Upper lobe of left lung (tissue), 6 donors: ENCODE measurements around the gene SLIT1. TPM values are rescaled to one million over a fixed set of nuclear protein-coding genes. Genes with fewer than 3 reads are reported as not detected.

Source experiments
- ATAC-seq, 2 donors: fragments of 200-7000 bp; cut with Tn5 transposase; one replicate each; pipeline ENCODE4 v1.9.1; 2022; ENCODE audit warnings: mild to moderate bottlenecking in 2 of 2, moderate library complexity in 2 of 2; ENCODE audit not compliant: low FRiP score in 2 of 2
- DNase-seq, 2 donors: peaks; one replicate each; pipeline ENCODE4 v3.0.0-alpha.2; 2019 to 2020
- H3K27ac ChIP-seq, 4 donors: fragments of 200-600 bp; sonication (generic); one replicate each; pipeline ENCODE4 v1.5.1; 2016 to 2019
- H3K27me3 ChIP-seq, 4 donors: fragments of 200-600 bp; sonication (generic); one replicate each; pipeline ENCODE4 v1.5.1; 2017 to 2019
- H3K36me3 ChIP-seq, 4 donors: fragments of 200-600 bp; sonication (generic); one replicate each; pipeline ENCODE4 v1.5.1; 2016 to 2019
- H3K4me1 ChIP-seq, 4 donors: fragments of 200-600 bp; sonication (generic); one replicate each; pipeline ENCODE4 v1.5.1; 2018 to 2019
- H3K4me3 ChIP-seq, 4 donors: fragments of 200-600 bp; sonication (generic); one replicate each; pipeline ENCODE4 v1.5.1; 2017 to 2019; ENCODE audit warnings: mild to moderate bottlenecking in 2 of 4, moderate library complexity in 1 of 4
- H3K9me3 ChIP-seq, 4 donors: fragments of 200-600 bp; sonication (generic); one replicate each; pipeline ENCODE4 v1.5.1; 2018 to 2019
- CTCF ChIP-seq, 6 experiments: fragments of 450-650 bp in 4 of 6; fragments of 200-600 bp in 2 of 6; sonication (generic) in 2 of 6; IDR thresholded peaks; one replicate each; pipeline ENCODE4 v1.5.1; 2016 to 2019; ENCODE audit warnings: antibody characterized with exemption in 6 of 6
- EP300 ChIP-seq, 4 donors: sonication (generic); formaldehyde crosslinking; IDR thresholded peaks; one replicate each; pipeline ENCODE4 v1.5.1; 2017; ENCODE audit warnings: antibody characterized with exemption in 4 of 4, control low read depth in 2 of 4
- POLR2A ChIP-seq, 4 donors: fragments of 450-650 bp; IDR thresholded peaks; one replicate each; pipeline ENCODE4 v1.5.1; 2016 to 2017; ENCODE audit warnings: antibody characterized with exemption in 4 of 4, mild to moderate bottlenecking in 2 of 4
- POLR2AphosphoS5 ChIP-seq, 2 donors: sonication (generic); formaldehyde crosslinking; IDR thresholded peaks; one replicate each; pipeline ENCODE4 v1.5.1; 2017; ENCODE audit warnings: antibody characterized with exemption in 2 of 2
- WGBS, 2 donors: methylation state at CpG; one replicate each; pipeline ENCODE4 v1.1.5; 2017 to 2018; 5-methylcytosine and 5-hydroxymethylcytosine counted together
- total RNA-seq, 6 donors: library from RNA; depleted of rRNA in 4 of 6; stranded (reverse); fragments of >200 nt in 4 of 6; gene quantifications; one replicate each; pipeline versions ENCODE4 v1.1.0 to v1.2.1, GENCODE V29; 2016 to 2021
- donor health status: DM: no; HTN: no; CAD: no; lungs with moderate emphysema.
- donor health status: DM: no; HTN: yes; CAD: no; lungs with severe emphysema.

The SLIT1 gene
- total RNA-seq, 6 donors from 2014 or later: 0.30 to 1.6 (median 0.54) TPM; not detected in 1

- no peak overlapping the region for H3K4me3 ChIP-seq
- no peaks in the 10 kb centered on the region for H3K36me3 ChIP-seq
- no peak for ATAC-seq
- no peaks in the 10 kb centered on the region for H3K4me1 ChIP-seq
- no peaks in the 10 kb centered on the region for H3K9me3 ChIP-seq
- 86 to 91% methylated on average over 7 of the region's 7 CpGs for WGBS, 2 donors
- TF ChIP-seq POLR2AphosphoS5 (IDR thresholded peaks at IDR 0.05) (no peak), POLR2A (IDR thresholded peaks at IDR 0.05) (no peak), EP300 (IDR thresholded peaks at IDR 0.05) (no peak), CTCF (IDR thresholded peaks at IDR 0.05) (no peak)
- H3K27ac ChIP-seq: no peak overlapping the region
- no peak for DNase-seq
- H3K27me3 ChIP-seq: no peaks in the 10 kb centered on the region
Observed at GRCh38 chr10:97105303-97105702, 80.5 kb downstream of the SLIT1 start.

- H3K4me1 ChIP-seq: no peaks in the 10 kb centered on the region
- ATAC-seq (no peak), DNase-seq (no peak)
- no peak overlapping the region for H3K27ac ChIP-seq
- TF ChIP-seq POLR2A (IDR thresholded peaks at IDR 0.05): no peak
- TF ChIP-seq POLR2AphosphoS5 (IDR thresholded peaks at IDR 0.05): no peak
- TF ChIP-seq CTCF (IDR thresholded peaks at IDR 0.05): no peak
- TF ChIP-seq EP300 (IDR thresholded peaks at IDR 0.05): no peak
- 77 to 82% methylated on average over 14 of the region's 14 CpGs for WGBS, 2 donors
- H3K36me3 ChIP-seq: no peaks in the 10 kb centered on the region
- H3K4me3 ChIP-seq: no peak overlapping the region
- H3K9me3 ChIP-seq: no peaks in the 10 kb centered on the region
- H3K27me3 ChIP-seq: no peaks in the 10 kb centered on the region
Observed at GRCh38 chr10:97103316-97104080, 82.3 kb downstream of the SLIT1 start.

GRCh38 chr10:97102441-97102840 lies 83.3 kb downstream of the SLIT1 start:
- TF ChIP-seq POLR2A (IDR thresholded peaks at IDR 0.05) (no peak), POLR2AphosphoS5 (IDR thresholded peaks at IDR 0.05) (no peak), CTCF (IDR thresholded peaks at IDR 0.05) (no peak), EP300 (IDR thresholded peaks at IDR 0.05) (no peak)

GRCh38 chr10:97101166-97101940 lies 84.4 kb downstream of the SLIT1 start:
- H3K27me3 ChIP-seq: no peaks in the 10 kb centered on the region
- DNase-seq (no peak), ATAC-seq (no peak)
- H3K27ac ChIP-seq: no peak overlapping the region
- H3K4me3 ChIP-seq: no peak overlapping the region
- H3K4me1 ChIP-seq: peaks cover 0 to 2% (median 0%) of the 10 kb centered on the region in 4 donors
- TF ChIP-seq POLR2A (IDR thresholded peaks at IDR 0.05): no peak
- no peak for TF ChIP-seq POLR2AphosphoS5 (IDR thresholded peaks at IDR 0.05)
- no peak for TF ChIP-seq CTCF (IDR thresholded peaks at IDR 0.05)
- TF ChIP-seq EP300 (IDR thresholded peaks at IDR 0.05): no peak
- WGBS, 2 donors: 87 to 92% methylated on average over 5 to 9 of the region's 9 CpGs
- no peaks in the 10 kb centered on the region for H3K36me3 ChIP-seq
- H3K9me3 ChIP-seq: no peaks in the 10 kb centered on the region

More at GRCh38 chr10:97102441-97102840, 83.3 kb downstream of the SLIT1 start:
- DNase-seq: no peak
- Histone ChIP-seq H3K27ac (no peak overlapping the region), H3K9me3 (no peaks in the 10 kb centered on the region), H3K36me3 (no peaks in the 10 kb centered on the region), H3K4me3 (no peak overlapping the region), H3K4me1 (no peaks in the 10 kb centered on the region), H3K27me3 (no peaks in the 10 kb centered on the region)
- ATAC-seq: no peak
- WGBS, 2 donors: 86 to 88% methylated on average over 6 of the region's 6 CpGs
